Activated CD8-positive, alpha-beta memory T cell treated with anti-CD3 and anti-CD28 coated beads, Interleukin-2, amount 50 U/mL, for 4 hours (primary cell): ENCODE results near the gene OR5K1.

ENCODE experiments used
- DNase-seq: peaks from one replicate; pipeline ENCODE4 v3.0.0-alpha.2; 2020

Gene OR5K1

DNA sequence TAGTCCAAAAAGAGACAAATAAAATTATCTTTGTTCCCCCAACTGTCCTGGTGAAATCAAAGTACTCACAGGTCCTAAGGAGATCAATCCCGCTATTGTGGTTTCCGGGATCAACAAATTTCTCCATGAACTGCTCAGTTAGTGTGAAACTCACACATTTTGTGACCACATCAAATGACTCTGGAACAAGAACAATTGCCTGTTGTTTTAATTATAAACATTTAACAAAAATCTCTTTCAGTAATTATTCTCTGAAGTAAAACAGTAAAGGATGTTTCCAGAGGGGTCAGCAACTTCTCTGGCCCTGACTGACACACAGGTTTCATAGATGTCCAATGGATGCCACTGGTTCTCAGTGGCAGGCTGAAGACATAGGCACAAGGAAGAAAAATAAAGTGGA is 55.8 kb downstream of the OR5K1 start:
- DNase-seq = no peak

DNA sequence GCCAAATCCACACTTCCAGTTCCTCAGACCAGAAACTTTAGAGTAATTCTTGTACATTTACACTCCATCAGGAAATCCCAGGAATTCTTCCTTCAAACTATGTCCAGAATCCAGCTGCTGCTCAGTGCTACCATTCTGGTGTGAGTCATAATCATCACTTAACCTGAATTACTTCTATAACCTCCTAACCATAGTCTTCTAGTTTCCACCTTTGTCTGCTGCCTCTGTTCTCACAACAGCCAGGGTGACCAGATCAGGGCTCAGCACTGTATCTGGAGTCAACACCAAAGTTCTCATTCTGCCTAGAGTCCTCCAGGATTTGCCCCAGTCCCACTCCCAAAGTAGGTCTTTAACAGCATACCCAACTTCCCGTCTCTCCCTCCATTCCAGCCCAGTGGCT is 56.4 kb downstream of the OR5K1 start:
- DNase-seq = no peak

DNA sequence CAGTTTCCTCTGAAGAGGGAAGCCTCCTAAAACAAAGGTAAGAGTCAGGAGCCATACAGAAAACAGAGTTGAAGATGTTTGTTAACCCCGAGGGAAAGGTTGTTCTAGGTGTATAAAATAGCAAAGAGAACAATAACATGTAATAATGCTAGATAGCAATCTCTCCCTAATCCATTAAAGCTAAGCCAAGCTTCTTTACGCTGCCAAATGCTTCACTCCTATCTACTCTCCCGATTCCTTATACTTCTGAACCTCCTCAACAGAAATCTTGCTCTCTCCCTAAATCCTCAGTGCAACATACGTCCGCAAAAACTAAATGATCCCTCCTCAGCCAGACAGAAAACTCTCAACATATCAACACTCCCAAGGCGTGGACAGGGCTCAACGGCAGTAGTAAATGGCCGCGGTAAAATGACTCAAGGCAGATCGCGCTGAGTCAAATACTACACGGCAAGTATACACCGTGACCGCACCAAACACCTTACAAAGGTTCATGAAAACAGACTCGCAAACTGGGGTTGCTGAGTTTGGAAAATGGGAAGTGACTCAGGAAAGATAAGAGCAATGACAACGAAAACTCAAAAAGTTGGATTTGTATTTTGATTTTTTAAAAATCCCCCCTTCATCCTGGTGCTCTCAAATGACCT is 59.0 kb downstream of the OR5K1 start:
- peak; percentile 52 for DNase-seq
